Measurements from ENCODE around the gene SENP8. TPM values are rescaled to one million over a fixed set of nuclear protein-coding genes. Genes with fewer than 3 reads are reported as not detected.

SENP8 gene
- total and polyA plus RNA-seq, 2 of the 8 experiments (the other 6 are each of a cell fraction or from before 2014, with no cell fraction given): 4.1 to 6.0 TPM

- TF ChIP-seq RFX5 (IDR thresholded peaks at IDR 0.05; ENCODE audit: borderline replicate concordance, low read depth, low read length) (no peak), NANOG (IDR thresholded peaks at IDR 0.05; ENCODE audit: insufficient read depth, low read depth, low read length, poor library complexity, severe bottlenecking) (no peak), SP1 (IDR thresholded peaks at IDR 0.05; ENCODE audit: low read depth, low read length) (no peak), SP2 (IDR thresholded peaks at IDR 0.05; ENCODE audit: low read length) (no peak), BACH1 (IDR thresholded peaks at IDR 0.05; ENCODE audit: low read length) (no peak), CBX5 (IDR thresholded peaks at IDR 0.05; ENCODE audit: low read depth, low read length) (no peak), ASH2L (IDR thresholded peaks at IDR 0.05; ENCODE audit: low read length) (no peak), NRF1 (IDR thresholded peaks at IDR 0.05; ENCODE audit: low read depth, low read length) (no peak)
Observed at GRCh38 chr15:72168808-72169190, 50.6 kb downstream of the SENP8 start (continued).
